ENCODE data around the gene PML. TPM values are rescaled to one million over a fixed set of nuclear protein-coding genes. Genes with fewer than 3 reads are reported as not detected.
A peak's percentile ranks its signal among the peaks of the same experiment; 100 is the strongest.

PML gene
- polyA plus RNA-seq, 1 of the 3 experiments (the other 2 are of a cell fraction) = 18.4 TPM

DNA sequence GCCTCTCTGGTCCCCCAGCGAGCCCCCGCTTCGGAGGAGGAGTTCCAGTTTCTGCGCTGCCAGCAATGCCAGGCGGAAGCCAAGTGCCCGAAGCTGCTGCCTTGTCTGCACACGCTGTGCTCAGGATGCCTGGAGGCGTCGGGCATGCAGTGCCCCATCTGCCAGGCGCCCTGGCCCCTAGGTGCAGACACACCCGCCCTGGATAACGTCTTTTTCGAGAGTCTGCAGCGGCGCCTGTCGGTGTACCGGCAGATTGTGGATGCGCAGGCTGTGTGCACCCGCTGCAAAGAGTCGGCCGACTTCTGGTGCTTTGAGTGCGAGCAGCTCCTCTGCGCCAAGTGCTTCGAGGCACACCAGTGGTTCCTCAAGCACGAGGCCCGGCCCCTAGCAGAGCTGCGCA lies 3.5 kb downstream of the PML start:
- H3K4me3 ChIP-seq (ENCODE audit: low read depth in 2 of 2, low read length in 1 of 2) = no peak overlapping the region
- TF ChIP-seq NRF1 (IDR thresholded peaks at IDR 0.05; ENCODE audit: low read depth, low read length) = no peak
- TF ChIP-seq GABPA (IDR thresholded peaks at IDR 0.05; ENCODE audit: low read depth) = no peak
- no peak for TF ChIP-seq MXI1 (IDR thresholded peaks at IDR 0.05; ENCODE audit: low read depth, low read length)
- no peak for TF ChIP-seq FOSL2 (IDR thresholded peaks at IDR 0.05; ENCODE audit: borderline replicate concordance, low read depth)
- TF ChIP-seq, protein P1, sequence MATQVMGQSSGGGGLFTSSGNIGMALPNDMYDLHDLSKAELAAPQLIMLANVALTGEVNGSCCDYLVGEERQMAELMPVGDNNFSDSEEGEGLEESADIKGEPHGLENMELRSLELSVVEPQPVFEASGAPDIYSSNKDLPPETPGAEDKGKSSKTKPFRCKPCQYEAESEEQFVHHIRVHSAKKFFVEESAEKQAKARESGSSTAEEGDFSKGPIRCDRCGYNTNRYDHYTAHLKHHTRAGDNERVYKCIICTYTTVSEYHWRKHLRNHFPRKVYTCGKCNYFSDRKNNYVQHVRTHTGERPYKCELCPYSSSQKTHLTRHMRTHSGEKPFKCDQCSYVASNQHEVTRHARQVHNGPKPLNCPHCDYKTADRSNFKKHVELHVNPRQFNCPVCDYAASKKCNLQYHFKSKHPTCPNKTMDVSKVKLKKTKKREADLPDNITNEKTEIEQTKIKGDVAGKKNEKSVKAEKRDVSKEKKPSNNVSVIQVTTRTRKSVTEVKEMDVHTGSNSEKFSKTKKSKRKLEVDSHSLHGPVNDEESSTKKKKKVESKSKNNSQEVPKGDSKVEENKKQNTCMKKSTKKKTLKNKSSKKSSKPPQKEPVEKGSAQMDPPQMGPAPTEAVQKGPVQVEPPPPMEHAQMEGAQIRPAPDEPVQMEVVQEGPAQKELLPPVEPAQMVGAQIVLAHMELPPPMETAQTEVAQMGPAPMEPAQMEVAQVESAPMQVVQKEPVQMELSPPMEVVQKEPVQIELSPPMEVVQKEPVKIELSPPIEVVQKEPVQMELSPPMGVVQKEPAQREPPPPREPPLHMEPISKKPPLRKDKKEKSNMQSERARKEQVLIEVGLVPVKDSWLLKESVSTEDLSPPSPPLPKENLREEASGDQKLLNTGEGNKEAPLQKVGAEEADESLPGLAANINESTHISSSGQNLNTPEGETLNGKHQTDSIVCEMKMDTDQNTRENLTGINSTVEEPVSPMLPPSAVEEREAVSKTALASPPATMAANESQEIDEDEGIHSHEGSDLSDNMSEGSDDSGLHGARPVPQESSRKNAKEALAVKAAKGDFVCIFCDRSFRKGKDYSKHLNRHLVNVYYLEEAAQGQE (IDR thresholded peaks at IDR 0.05; ENCODE audit: low read depth, low read length) = no peak
- TF ChIP-seq FOXJ3 (CRISPR knock-in tag; IDR thresholded peaks at IDR 0.05) = no peak
- TF ChIP-seq EP300 (IDR thresholded peaks at IDR 0.05; ENCODE audit: borderline replicate concordance in 1 of 2, low read depth in 1 of 2, low read length in 1 of 2) = no peak
- TF ChIP-seq RCOR1 (IDR thresholded peaks at IDR 0.05; ENCODE audit: low read length) = no peak
- TF ChIP-seq, protein P2, sequence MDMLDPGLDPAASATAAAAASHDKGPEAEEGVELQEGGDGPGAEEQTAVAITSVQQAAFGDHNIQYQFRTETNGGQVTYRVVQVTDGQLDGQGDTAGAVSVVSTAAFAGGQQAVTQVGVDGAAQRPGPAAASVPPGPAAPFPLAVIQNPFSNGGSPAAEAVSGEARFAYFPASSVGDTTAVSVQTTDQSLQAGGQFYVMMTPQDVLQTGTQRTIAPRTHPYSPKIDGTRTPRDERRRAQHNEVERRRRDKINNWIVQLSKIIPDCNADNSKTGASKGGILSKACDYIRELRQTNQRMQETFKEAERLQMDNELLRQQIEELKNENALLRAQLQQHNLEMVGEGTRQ (IDR thresholded peaks at IDR 0.05; ENCODE audit: borderline replicate concordance, low read depth, low read length) = no peak
- TF ChIP-seq, protein P3, sequence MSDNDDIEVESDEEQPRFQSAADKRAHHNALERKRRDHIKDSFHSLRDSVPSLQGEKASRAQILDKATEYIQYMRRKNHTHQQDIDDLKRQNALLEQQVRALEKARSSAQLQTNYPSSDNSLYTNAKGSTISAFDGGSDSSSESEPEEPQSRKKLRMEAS (IDR thresholded peaks at IDR 0.05; ENCODE audit: low read depth) = no peak
- TF ChIP-seq, protein P4, sequence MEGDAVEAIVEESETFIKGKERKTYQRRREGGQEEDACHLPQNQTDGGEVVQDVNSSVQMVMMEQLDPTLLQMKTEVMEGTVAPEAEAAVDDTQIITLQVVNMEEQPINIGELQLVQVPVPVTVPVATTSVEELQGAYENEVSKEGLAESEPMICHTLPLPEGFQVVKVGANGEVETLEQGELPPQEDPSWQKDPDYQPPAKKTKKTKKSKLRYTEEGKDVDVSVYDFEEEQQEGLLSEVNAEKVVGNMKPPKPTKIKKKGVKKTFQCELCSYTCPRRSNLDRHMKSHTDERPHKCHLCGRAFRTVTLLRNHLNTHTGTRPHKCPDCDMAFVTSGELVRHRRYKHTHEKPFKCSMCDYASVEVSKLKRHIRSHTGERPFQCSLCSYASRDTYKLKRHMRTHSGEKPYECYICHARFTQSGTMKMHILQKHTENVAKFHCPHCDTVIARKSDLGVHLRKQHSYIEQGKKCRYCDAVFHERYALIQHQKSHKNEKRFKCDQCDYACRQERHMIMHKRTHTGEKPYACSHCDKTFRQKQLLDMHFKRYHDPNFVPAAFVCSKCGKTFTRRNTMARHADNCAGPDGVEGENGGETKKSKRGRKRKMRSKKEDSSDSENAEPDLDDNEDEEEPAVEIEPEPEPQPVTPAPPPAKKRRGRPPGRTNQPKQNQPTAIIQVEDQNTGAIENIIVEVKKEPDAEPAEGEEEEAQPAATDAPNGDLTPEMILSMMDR (IDR thresholded peaks at IDR 0.05) = no peak
- no peak for TF ChIP-seq JUND (IDR thresholded peaks at IDR 0.05)
- TF ChIP-seq GATA2 (CRISPR knock-in tag; IDR thresholded peaks at IDR 0.05) = no peak
- no peak for TF ChIP-seq MEF2A (IDR thresholded peaks at IDR 0.05; ENCODE audit: borderline replicate concordance, low read depth)
- no peak for TF ChIP-seq RFX5 (IDR thresholded peaks at IDR 0.05; ENCODE audit: low read length)
- TF ChIP-seq NFIC (IDR thresholded peaks at IDR 0.05; ENCODE audit: borderline replicate concordance) = no peak
- TF ChIP-seq, protein P5, sequence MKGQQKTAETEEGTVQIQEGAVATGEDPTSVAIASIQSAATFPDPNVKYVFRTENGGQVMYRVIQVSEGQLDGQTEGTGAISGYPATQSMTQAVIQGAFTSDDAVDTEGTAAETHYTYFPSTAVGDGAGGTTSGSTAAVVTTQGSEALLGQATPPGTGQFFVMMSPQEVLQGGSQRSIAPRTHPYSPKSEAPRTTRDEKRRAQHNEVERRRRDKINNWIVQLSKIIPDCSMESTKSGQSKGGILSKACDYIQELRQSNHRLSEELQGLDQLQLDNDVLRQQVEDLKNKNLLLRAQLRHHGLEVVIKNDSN (IDR thresholded peaks at IDR 0.05; ENCODE audit: borderline replicate concordance, low read depth) = no peak
- no peak for TF ChIP-seq CHD2 (IDR thresholded peaks at IDR 0.05; ENCODE audit: low read length, partially characterized antibody)
- TF ChIP-seq EZH2phosphoT487 (IDR thresholded peaks at IDR 0.05; ENCODE audit: borderline replicate concordance, low read depth) = no peak

More for the DNA sequence above, 3.5 kb downstream of the PML start:
- Histone ChIP-seq H3K4me2 (peak overlapping the region; percentile 94; the same call in 1 of the 2 replicates), H3K27ac (ENCODE audit: low read depth in 2 of 2, low read length in 1 of 2) (no peak overlapping the region), H3K9me2 (no peaks in the 10 kb centered on the region), H3K27me3 (ENCODE audit: insufficient read depth) (no peaks in the 10 kb centered on the region), H2AFZ (ENCODE audit: low read depth) (no peak overlapping the region), H3K79me2 (ENCODE audit: insufficient read depth) (peaks cover 90% of the 10 kb centered on the region), H3K4me1 (ENCODE audit: control insufficient read depth in 1 of 2, insufficient read depth in 2 of 2, low read depth in 1 of 2, low read length in 1 of 2) (peaks cover 14 to 23% of the 10 kb centered on the region in 2 experiments; a peak in 3 of 4 replicates), H3K9ac (no peak overlapping the region), H4K20me1 (ENCODE audit: insufficient read depth) (peaks cover 6% of the 10 kb centered on the region; the same call in 1 of the 2 replicates), H3F3A (replicated peaks; ENCODE audit: insufficient read depth) (peaks cover 16% of the 10 kb centered on the region), H3K36me3 (replicated peaks in 1 of 2; ENCODE audit: control insufficient read depth in 1 of 2, insufficient read depth in 2 of 2, low read length in 1 of 2) (peaks cover 19 to 39% of the 10 kb centered on the region in 2 experiments), H3K9me3 (no peaks in the 10 kb centered on the region)
- ChIA-PET CTCF (no interaction called here), POLR2A (no interaction called here)
- no peak for DNase-seq
- 98% methylated on average over 20 of the region's 27 CpGs for WGBS (ENCODE audit: low lambda C conversion rate)
